ENCODE results near the gene TIA1. TPM values are rescaled to one million over a fixed set of nuclear protein-coding genes. Genes with fewer than 3 reads are reported as not detected.

Gene TIA1
- total RNA-seq, 2 donors from 2014 or later = 27.2 to 28.9 TPM

GRCh38 chr2:70261501-70261900 lies 13.1 kb upstream of the TIA1 start:
- H3K4me1 ChIP-seq = peaks cover 0 to 45% of the 10 kb centered on the region in 2 donors
- no peaks in the 10 kb centered on the region for H3K27me3 ChIP-seq
- H3K4me3 ChIP-seq = no peak overlapping the region
- no peak for TF ChIP-seq CTCF (IDR thresholded peaks at IDR 0.05)
- H3K9me3 ChIP-seq = no peaks in the 10 kb centered on the region
- H3K27ac ChIP-seq = peak overlapping the region in 1 of 2 donors; percentile 26
- DNase-seq (ENCODE audit: low spot score) = peak; percentile 13
- peaks cover 23% of the 10 kb centered on the region for H3K36me3 ChIP-seq

GRCh38 chr2:70258532-70258875 lies 10.1 kb upstream of the TIA1 start:
- Histone ChIP-seq H3K9me3 (no peaks in the 10 kb centered on the region), H3K27ac (peak overlapping the region; percentile 89 to 95), H3K4me3 (peak overlapping the region; percentile 85 to 87), H3K36me3 (peaks cover 4% of the 10 kb centered on the region), H3K27me3 (no peaks in the 10 kb centered on the region), H3K4me1 (peaks cover 0 to 45% of the 10 kb centered on the region in 2 donors)
- TF ChIP-seq CTCF (IDR thresholded peaks at IDR 0.05) = no peak
- DNase-seq (ENCODE audit: low spot score) = peak; percentile 71

GRCh38 chr2:70255637-70256314 lies 7.3 kb upstream of the TIA1 start:
- DNase-seq (ENCODE audit: low spot score) = no peak
- peaks cover 0 to 29% of the 10 kb centered on the region in 2 donors for H3K4me1 ChIP-seq
- no peaks in the 10 kb centered on the region for H3K9me3 ChIP-seq
- no peaks in the 10 kb centered on the region for H3K36me3 ChIP-seq
- no peaks in the 10 kb centered on the region for H3K27me3 ChIP-seq
- no peak for TF ChIP-seq CTCF (IDR thresholded peaks at IDR 0.05)
- no peak overlapping the region for H3K27ac ChIP-seq
- H3K4me3 ChIP-seq = no peak overlapping the region

GRCh38 chr2:70250434-70250833 lies 2.0 kb upstream of the TIA1 start:
- no peak for DNase-seq (ENCODE audit: low spot score)
- no peak for TF ChIP-seq CTCF (IDR thresholded peaks at IDR 0.05)
- Histone ChIP-seq H3K9me3 (no peaks in the 10 kb centered on the region), H3K27ac (no peak overlapping the region), H3K4me3 (no peak overlapping the region), H3K27me3 (no peaks in the 10 kb centered on the region), H3K4me1 (peaks cover 0 to 13% of the 10 kb centered on the region in 2 donors), H3K36me3 (no peaks in the 10 kb centered on the region)

- Histone ChIP-seq H3K4me3 (peak overlapping the region; percentile 74 to 76), H3K9me3 (no peaks in the 10 kb centered on the region), H3K4me1 (peaks cover 0 to 40% of the 10 kb centered on the region in 2 donors)
These were observed 856 bp downstream of the TIA1 start for GRCh38 chr2:70247364-70248180.

More at GRCh38 chr2:70247364-70248180, 856 bp downstream of the TIA1 start:
- no peak for DNase-seq (ENCODE audit: low spot score)
- no peak for TF ChIP-seq CTCF (IDR thresholded peaks at IDR 0.05)
- H3K36me3 ChIP-seq = no peaks in the 10 kb centered on the region
- H3K27me3 ChIP-seq = no peaks in the 10 kb centered on the region
- H3K27ac ChIP-seq = peak overlapping the region; percentile 93 to 96
